Gastrocnemius medialis (tissue), 4 donors: Measurements from ENCODE around the gene IWS1.

ENCODE experiments used
- CTCF ChIP-seq, 5 experiments: fragments of 450-650 bp in 3 of 5; fragments of 200-600 bp in 2 of 5; sonication (generic) in 2 of 5; IDR thresholded peaks in 4 of 5; conservative IDR thresholded peaks in 1 of 5; 1 replicate in 4 of 5; 2 replicates in 1 of 5; pipeline ENCODE4 v1.5.1; 2016 to 2019; ENCODE audit warnings: antibody characterized with exemption in 5 of 5, mild to moderate bottlenecking in 3 of 5, moderate library complexity in 3 of 5
- POLR2A ChIP-seq, 2 donors: fragments of 450-650 bp; IDR thresholded peaks; one replicate each; pipeline ENCODE4 v1.6.1; 2017; ENCODE audit warnings: antibody characterized with exemption in 2 of 2, mild to moderate bottlenecking in 2 of 2, moderate library complexity in 2 of 2

GRCh38 chr2:127562936-127563335 is 36.6 kb upstream of the IWS1 start:
- no peak for TF ChIP-seq CTCF (IDR thresholded peaks at IDR 0.05 in 4 of 5, conservative IDR thresholded peaks at IDR 0.05 in 1 of 5)
- no peak for TF ChIP-seq POLR2A (IDR thresholded peaks at IDR 0.05)
